ENCODE measurements around the gene AMFR. TPM values are rescaled to one million over a fixed set of nuclear protein-coding genes. Genes with fewer than 3 reads are reported as not detected.

The AMFR gene
- total RNA-seq, 1 experiment from 2014 or later, result 66.3 TPM

DNA sequence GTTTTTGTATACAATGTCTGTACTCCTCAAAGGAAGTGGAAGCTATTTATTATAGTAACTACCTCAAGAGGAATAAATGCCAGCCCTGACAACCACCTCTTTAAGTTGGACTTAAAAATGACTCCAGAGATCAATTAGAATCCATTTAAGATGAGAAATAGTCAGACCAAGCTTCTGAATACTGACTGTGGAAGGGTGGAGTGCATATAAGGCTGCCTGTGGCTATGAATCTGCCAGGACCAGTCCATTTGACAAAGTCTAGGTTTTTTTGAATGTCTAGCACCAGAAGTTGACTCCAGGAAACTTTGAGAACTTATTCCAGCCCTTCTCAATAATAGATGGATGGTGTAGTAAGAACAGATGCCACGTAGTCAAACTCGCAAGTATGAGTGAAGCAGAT, 41.0 kb upstream of the AMFR start:
- TF ChIP-seq, protein P1, sequence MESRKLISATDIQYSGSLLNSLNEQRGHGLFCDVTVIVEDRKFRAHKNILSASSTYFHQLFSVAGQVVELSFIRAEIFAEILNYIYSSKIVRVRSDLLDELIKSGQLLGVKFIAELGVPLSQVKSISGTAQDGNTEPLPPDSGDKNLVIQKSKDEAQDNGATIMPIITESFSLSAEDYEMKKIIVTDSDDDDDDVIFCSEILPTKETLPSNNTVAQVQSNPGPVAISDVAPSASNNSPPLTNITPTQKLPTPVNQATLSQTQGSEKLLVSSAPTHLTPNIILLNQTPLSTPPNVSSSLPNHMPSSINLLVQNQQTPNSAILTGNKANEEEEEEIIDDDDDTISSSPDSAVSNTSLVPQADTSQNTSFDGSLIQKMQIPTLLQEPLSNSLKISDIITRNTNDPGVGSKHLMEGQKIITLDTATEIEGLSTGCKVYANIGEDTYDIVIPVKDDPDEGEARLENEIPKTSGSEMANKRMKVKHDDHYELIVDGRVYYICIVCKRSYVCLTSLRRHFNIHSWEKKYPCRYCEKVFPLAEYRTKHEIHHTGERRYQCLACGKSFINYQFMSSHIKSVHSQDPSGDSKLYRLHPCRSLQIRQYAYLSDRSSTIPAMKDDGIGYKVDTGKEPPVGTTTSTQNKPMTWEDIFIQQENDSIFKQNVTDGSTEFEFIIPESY (IDR thresholded peaks at IDR 0.05; ENCODE audit: extremely low read depth, insufficient replicate concordance, low read length), result no peak
- TF ChIP-seq, protein P2, sequence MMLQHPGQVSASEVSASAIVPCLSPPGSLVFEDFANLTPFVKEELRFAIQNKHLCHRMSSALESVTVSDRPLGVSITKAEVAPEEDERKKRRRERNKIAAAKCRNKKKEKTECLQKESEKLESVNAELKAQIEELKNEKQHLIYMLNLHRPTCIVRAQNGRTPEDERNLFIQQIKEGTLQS (IDR thresholded peaks at IDR 0.05), result no peak
- TF ChIP-seq RAD21 (IDR thresholded peaks at IDR 0.05; ENCODE audit: low read depth) (no peak), SP1 (IDR thresholded peaks at IDR 0.05; ENCODE audit: low read depth) (no peak)
- RAD21 ChIA-PET (ENCODE audit: low non-redundant PET in 1 of 2, low total read pairs in 2 of 2, uncharacterized antibody in 2 of 2, unreplicated experiment in 2 of 2), result no interaction called here
- no peak overlapping the region for H3K9ac ChIP-seq (ENCODE audit: low read length)
- no peaks in the 10 kb centered on the region for H4K20me1 ChIP-seq (ENCODE audit: insufficient read depth)
- POLR2A ChIA-PET, result interaction anchor here (0.7 kb wide), 1 partner anchor 15 kb away, joined by 3 read pairs; the partner anchor contains the start of genes NUDT21 and OGFOD1
- H3K4me1 ChIP-seq (ENCODE audit: control insufficient read depth in 1 of 2, insufficient read depth in 2 of 2, low read length in 2 of 2), result 0 out of 4 replicates have a peak, but pooled peaks cover 0 to 4% of the 10 kb centered on the region in 2 experiments
- no peaks in the 10 kb centered on the region for H3K79me2 ChIP-seq (ENCODE audit: insufficient read depth, low read length)
- no peaks in the 10 kb centered on the region for H3K27me3 ChIP-seq (ENCODE audit: insufficient read depth, low read length)
- DNase-seq (ENCODE audit: low read depth, low spot score) (no peak), ATAC-seq (no peak)
- CTCF ChIA-PET, result no interaction called here
- H3K9me2 ChIP-seq (ENCODE audit: insufficient read depth), result no peaks in the 10 kb centered on the region
- H2AFZ ChIP-seq (ENCODE audit: low read depth, low read length, poor library complexity, severe bottlenecking), result no peak overlapping the region
- peaks cover 52 to 62% of the 10 kb centered on the region in 2 experiments for H3K36me3 ChIP-seq (ENCODE audit: control insufficient read depth in 1 of 2, insufficient read depth in 2 of 2, low read length in 2 of 2)
- no peak overlapping the region for H3K4me2 ChIP-seq (ENCODE audit: low read length)
- intact Hi-C loops (cut with micrococcal nuclease), result no loop called here
- BruUV-seq (replicated peaks), result no TSS peak
- H3K4me3 ChIP-seq (replicated peaks in 1 of 2; ENCODE audit: low read depth in 1 of 2, low read length in 2 of 2), result no peak overlapping the region
- H3K27ac ChIP-seq (ENCODE audit: low read depth, low read length), result no peak overlapping the region
- no peaks in the 10 kb centered on the region for H3K9me3 ChIP-seq (ENCODE audit: control insufficient read depth in 1 of 2, insufficient read depth in 1 of 2, low read depth in 1 of 2, low read length in 2 of 2)

DNA sequence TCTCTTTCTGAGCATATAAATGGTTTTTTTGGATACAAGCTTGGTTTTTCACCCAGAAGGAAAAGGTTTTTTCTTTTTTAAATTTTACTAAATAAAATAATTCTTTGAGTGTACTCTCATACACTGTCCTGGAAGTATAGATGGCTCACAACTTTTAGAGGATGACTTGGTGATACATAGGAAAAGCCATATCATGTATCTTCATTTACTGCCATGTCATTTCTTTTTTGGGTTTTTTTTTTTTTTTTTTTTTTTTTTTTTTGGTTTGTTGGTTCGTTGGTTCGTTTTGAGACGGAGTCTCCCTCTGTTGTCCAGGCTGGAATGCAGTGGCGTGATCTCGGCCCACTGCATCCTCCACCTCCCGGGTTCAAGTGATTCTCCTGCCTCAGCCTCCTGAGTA, 37.8 kb upstream of the AMFR start:
- peaks cover 46 to 56% of the 10 kb centered on the region in 2 experiments for H3K36me3 ChIP-seq (ENCODE audit: control insufficient read depth in 1 of 2, insufficient read depth in 2 of 2, low read length in 2 of 2)

More for the DNA sequence above, 37.8 kb upstream of the AMFR start:
- Histone ChIP-seq H3K9me3 (ENCODE audit: control insufficient read depth in 1 of 2, insufficient read depth in 1 of 2, low read depth in 1 of 2, low read length in 2 of 2) (no peaks in the 10 kb centered on the region), H3K27ac (ENCODE audit: low read depth, low read length) (no peak overlapping the region), H3K79me2 (ENCODE audit: insufficient read depth, low read length) (no peaks in the 10 kb centered on the region), H3K4me2 (ENCODE audit: low read length) (no peak overlapping the region), H2AFZ (ENCODE audit: low read depth, low read length, poor library complexity, severe bottlenecking) (no peak overlapping the region), H3K27me3 (ENCODE audit: insufficient read depth, low read length) (no peaks in the 10 kb centered on the region), H4K20me1 (ENCODE audit: insufficient read depth) (no peaks in the 10 kb centered on the region), H3K9ac (ENCODE audit: low read length) (no peak overlapping the region), H3K9me2 (ENCODE audit: insufficient read depth) (no peaks in the 10 kb centered on the region), H3K4me1 (ENCODE audit: control insufficient read depth in 1 of 2, insufficient read depth in 2 of 2, low read length in 2 of 2) (no peaks in the 10 kb centered on the region), H3K4me3 (replicated peaks in 1 of 2; ENCODE audit: low read depth in 1 of 2, low read length in 2 of 2) (no peak overlapping the region)
- TF ChIP-seq CBX3 (IDR thresholded peaks at IDR 0.05; ENCODE audit: low read depth), result no peak
- no peak for TF ChIP-seq TCF7L2 (IDR thresholded peaks at IDR 0.05; ENCODE audit: borderline replicate concordance, extremely low read depth, insufficient read depth, insufficient read length)
- TF ChIP-seq YY1 (IDR thresholded peaks at IDR 0.05; ENCODE audit: extremely low read depth, insufficient replicate concordance, low read depth, low read length), result no peak
- TF ChIP-seq, protein P3, sequence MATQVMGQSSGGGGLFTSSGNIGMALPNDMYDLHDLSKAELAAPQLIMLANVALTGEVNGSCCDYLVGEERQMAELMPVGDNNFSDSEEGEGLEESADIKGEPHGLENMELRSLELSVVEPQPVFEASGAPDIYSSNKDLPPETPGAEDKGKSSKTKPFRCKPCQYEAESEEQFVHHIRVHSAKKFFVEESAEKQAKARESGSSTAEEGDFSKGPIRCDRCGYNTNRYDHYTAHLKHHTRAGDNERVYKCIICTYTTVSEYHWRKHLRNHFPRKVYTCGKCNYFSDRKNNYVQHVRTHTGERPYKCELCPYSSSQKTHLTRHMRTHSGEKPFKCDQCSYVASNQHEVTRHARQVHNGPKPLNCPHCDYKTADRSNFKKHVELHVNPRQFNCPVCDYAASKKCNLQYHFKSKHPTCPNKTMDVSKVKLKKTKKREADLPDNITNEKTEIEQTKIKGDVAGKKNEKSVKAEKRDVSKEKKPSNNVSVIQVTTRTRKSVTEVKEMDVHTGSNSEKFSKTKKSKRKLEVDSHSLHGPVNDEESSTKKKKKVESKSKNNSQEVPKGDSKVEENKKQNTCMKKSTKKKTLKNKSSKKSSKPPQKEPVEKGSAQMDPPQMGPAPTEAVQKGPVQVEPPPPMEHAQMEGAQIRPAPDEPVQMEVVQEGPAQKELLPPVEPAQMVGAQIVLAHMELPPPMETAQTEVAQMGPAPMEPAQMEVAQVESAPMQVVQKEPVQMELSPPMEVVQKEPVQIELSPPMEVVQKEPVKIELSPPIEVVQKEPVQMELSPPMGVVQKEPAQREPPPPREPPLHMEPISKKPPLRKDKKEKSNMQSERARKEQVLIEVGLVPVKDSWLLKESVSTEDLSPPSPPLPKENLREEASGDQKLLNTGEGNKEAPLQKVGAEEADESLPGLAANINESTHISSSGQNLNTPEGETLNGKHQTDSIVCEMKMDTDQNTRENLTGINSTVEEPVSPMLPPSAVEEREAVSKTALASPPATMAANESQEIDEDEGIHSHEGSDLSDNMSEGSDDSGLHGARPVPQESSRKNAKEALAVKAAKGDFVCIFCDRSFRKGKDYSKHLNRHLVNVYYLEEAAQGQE (IDR thresholded peaks at IDR 0.05; ENCODE audit: low read depth), result no peak
- no peak for TF ChIP-seq SP1 (IDR thresholded peaks at IDR 0.05; ENCODE audit: low read depth)
- TF ChIP-seq SRF (IDR thresholded peaks at IDR 0.05; ENCODE audit: low read depth), result no peak
- TF ChIP-seq, protein P4, sequence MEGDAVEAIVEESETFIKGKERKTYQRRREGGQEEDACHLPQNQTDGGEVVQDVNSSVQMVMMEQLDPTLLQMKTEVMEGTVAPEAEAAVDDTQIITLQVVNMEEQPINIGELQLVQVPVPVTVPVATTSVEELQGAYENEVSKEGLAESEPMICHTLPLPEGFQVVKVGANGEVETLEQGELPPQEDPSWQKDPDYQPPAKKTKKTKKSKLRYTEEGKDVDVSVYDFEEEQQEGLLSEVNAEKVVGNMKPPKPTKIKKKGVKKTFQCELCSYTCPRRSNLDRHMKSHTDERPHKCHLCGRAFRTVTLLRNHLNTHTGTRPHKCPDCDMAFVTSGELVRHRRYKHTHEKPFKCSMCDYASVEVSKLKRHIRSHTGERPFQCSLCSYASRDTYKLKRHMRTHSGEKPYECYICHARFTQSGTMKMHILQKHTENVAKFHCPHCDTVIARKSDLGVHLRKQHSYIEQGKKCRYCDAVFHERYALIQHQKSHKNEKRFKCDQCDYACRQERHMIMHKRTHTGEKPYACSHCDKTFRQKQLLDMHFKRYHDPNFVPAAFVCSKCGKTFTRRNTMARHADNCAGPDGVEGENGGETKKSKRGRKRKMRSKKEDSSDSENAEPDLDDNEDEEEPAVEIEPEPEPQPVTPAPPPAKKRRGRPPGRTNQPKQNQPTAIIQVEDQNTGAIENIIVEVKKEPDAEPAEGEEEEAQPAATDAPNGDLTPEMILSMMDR (IDR thresholded peaks at IDR 0.05 in 2 of 3, conservative IDR thresholded peaks at IDR 0.05 in 1 of 3; ENCODE audit: borderline replicate concordance in 1 of 3, insufficient read depth in 1 of 3, low read depth in 2 of 3, low read length in 2 of 3), result no peak
- ChIA-PET CTCF (no interaction called here), RAD21 (ENCODE audit: low non-redundant PET in 1 of 2, low total read pairs in 2 of 2, uncharacterized antibody in 2 of 2, unreplicated experiment in 2 of 2) (no interaction called here), POLR2A (interaction anchor here (0.7 kb wide), 1 partner anchor 78 kb away, joined by 3 read pairs; no protein-coding TSS in a partner anchor)
- DNase-seq (ENCODE audit: low read depth, low spot score), result no peak
- BruUV-seq (replicated peaks), result no TSS peak
- intact Hi-C loops (cut with micrococcal nuclease), result no loop called here
- ATAC-seq, result no peak

Measured in HCT116 (cell line).